Brain pericyte (primary cell): ENCODE results near the gene ELP4.

ENCODE experiments used
- DNase-seq: peaks from one replicate; pipeline ENCODE4 v3.0.0-alpha.2; 2012; ENCODE audit warnings: low read depth, low spot score

Gene ELP4

GRCh38 chr11:31799435-31800397 lies 290.1 kb downstream of the ELP4 start:
- DNase-seq, result no peak

DNA sequence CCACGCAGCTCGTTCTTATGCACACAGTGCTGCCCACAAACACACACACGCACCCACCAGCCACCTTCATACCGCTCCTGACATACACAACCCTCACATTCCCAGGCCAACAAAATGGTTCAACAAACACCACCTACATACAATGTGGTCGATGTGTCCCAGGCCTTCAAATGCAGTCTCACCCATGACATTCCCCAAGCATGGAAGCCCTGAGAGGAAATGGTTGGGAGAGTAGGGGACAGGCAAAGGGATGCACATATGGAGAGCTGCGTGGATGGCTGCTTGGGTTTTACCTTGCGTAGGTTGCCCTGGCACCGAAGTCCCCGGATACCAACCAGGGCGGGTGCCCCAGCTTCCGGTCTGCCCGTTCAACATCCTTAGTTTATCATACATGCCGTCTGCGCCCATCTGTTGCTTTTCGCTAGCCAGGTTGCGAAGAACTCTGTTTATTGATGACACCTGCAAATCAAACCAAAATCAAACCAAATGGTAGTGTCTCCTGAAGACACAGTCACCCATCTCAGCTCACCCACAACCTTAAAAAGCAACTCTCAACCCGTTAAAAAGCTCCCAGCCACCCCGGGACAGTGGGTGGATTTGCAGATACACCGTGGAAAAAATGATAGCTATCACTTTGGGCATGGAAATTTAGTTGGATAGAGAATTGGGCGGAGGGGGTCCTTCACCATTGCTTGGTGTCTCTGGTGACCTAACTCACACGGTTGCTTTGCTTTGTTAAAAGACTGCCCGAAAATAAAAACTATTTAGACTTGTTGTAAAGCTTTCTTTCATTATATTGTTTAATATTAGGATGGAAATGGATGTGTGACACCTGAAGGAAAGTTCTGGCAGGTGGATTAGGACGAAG lies 291.1 kb downstream of the ELP4 start:
- DNase-seq, result no peak

DNA sequence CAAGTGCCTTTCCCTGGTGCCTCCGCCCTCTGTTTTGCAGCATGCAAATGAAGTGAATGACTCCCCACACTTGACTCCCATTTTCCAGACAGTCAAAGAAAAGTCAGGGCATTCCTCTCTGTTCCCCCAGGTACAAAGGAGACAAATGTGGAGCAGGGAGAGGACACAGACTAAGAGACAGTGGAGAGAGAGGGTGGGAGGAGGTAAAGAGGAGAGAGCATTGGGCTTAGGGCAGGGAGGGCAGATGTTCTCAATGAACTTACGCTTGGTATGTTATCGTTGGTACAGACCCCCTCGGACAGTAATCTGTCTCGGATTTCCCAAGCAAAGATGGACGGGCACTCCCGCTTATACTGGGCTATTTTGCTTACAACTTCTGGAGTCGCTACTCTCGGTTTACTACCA lies 291.7 kb downstream of the ELP4 start:
- DNase-seq, result no peak

DNA sequence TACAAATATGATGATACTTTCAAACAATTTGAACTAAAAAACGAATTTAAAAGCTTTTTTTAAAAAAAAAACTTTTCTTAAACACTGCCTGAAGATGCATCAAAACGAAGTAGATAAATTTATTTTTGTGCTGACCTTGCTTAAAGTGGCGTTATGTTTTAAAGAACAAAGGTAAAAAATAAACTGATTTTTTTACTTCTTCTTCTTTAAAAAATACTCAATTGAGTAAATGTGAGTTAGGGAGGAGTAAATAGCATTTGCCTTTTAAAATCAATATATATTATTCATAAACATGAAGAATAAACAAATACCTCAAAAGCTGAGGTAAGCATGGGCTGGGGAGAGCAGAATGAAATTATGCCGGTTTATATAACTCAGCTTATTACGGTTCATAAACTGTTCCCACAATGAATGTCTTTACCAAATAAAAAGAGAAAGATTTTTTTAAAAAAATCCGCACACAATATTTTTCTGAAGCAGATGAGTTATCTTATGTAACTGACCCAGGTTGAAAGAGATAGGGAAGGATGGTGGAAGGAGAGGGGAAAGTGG lies 292.5 kb downstream of the ELP4 start:
- no peak for DNase-seq

GRCh38 chr11:31802609-31802989 lies 293.0 kb downstream of the ELP4 start:
- no peak for DNase-seq

- DNase-seq, result no peak
Observed at GRCh38 chr11:31802990-31803812, 293.6 kb downstream of the ELP4 start.

DNA sequence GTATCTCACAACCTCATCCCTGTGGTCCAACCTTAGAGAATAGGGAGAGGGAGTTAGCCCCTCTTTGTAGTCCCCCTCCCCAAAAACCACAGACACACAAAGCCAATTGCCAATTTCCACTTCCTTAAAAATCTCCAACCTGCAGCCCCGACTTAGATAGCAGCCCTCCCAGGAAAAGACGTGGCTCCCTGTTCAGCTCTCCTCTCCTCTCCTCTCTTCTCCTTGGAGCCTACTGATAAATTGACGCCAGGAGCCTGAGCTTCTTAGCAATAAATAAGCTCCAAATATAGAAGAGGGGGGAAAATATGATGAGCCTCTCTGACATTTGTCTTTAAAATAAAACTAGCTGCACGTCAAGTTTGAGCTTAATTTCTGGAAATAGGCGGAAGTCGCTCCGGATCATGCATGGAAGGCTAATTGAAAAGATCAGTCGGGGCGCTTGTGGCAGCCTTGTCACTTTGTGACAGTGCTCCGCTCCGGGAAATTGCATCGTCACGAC lies 294.3 kb downstream of the ELP4 start:
- DNase-seq, result no peak

DNA sequence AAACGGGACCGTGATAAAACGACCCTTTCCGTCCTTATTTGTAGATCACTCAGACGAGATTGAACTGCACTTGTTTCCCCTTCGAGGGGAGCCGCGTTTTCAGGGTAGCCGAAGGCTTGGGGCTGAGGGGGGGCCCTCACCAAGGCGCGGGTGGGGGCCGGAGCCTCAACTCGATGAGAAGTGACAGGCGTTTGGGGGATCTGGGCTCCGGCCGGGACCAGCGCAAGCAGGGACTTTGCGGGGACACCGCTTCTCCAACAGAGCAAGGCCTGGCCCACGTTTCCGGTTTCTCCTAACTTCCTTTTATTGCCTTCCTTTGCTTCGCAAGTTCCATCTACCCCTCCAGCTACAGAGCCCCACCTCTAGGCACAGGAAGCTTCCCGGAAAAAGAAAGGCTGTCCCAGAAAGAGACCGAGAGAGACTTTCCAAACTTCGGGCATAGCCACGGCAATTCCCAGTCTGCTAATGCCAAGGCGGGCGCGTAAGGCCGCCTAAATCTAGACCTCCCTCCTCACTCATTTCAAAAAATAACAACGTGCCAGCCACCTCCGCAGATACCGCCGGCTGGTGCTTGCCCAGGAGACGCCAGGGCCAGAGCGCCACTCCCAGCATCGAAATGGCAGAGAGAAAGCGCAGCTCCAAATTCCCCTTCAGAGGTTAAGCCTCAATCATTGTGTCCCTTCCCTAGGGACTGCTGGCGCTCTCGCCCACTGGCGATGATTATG lies 294.9 kb downstream of the ELP4 start:
- DNase-seq, result no peak

GRCh38 chr11:31805037-31805628 lies 295.6 kb downstream of the ELP4 start:
- DNase-seq, result no peak

- DNase-seq, result no peak
Observed at GRCh38 chr11:31805629-31806185, 296.1 kb downstream of the ELP4 start.

DNA sequence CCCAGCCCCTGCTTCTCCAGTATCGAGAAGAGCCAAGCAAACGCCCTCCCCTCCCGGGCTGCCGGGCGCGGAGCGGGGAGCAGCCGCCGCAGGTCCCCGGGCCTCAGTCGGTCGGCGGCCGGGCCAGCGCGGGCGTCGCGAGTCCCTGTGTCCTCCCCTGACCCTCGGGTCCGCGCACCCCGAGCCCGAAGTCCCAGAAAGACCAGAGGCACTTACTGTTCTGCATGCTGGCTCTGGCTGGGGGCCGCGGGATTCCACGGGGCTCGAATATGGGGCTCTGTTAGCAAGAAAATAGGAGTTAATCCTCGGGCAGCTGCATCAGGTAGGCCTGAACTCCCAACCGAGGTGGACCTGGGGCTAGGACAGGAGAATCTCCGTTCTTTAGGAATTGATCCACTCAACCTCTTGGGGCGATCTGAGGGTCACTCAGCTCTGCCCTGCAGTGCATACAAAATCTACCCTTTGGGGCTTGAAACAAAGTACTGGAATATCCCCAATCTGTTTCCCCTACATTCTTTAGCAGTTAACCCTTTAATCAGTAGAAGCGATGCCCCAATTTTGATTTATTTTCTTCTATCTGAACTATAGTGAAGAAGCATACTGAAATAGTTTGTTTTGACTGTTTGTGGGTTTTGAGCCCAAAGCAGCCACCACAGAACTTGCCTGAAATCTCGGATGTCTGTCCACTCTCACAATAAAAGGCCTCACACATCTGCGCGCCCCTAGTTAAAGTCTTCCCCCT lies 296.8 kb downstream of the ELP4 start:
- no peak for DNase-seq

- no peak for DNase-seq
Observed at GRCh38 chr11:31806928-31807798, 297.6 kb downstream of the ELP4 start.

- DNase-seq, result no peak
Observed at GRCh38 chr11:31807799-31808667, 298.5 kb downstream of the ELP4 start.

- DNase-seq, result no peak
Observed at GRCh38 chr11:31808721-31809540, 299.4 kb downstream of the ELP4 start.

DNA sequence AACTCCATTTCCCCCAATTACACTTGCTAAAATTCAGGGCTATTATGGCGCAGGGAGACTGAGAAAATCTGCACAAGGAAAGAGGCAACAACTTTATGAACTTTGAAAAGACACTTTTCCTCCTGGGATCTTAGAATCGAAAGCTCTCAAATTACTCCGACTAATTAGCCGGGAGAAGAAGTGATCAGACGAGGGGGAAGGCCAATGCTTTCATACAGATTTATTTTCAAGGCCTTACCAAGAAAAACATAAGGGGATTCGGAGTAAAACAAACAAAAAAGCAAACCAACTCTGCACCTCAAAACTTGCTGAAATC lies 299.9 kb downstream of the ELP4 start:
- DNase-seq, result no peak
